Endometrial microvascular endothelial cells (primary cell): ENCODE measurements around the gene PSMA5. TPM values are rescaled to one million over a fixed set of nuclear protein-coding genes. Genes with fewer than 3 reads are reported as not detected.
"Not testable (repeated sequence)": the region's sequence is repeated elsewhere in the genome, so short reads cannot be mapped to it uniquely, and the experiment has no call there.

Experiments used
- in situ Hi-C: cut with HindIII; loops from 2 replicates; pipeline ENCODE4 v1.10.0; 2017; ENCODE audit warnings: low sequenced_read_pairs, low pct_unique_long_range_greater_than_20kb; ENCODE audit errors: inconsistent ontology term
- total RNA-seq: library from RNA; depleted of rRNA; stranded (reverse); fragments of >200 nt; gene quantifications from one replicate; pipeline ENCODE4 v1.2.3, GENCODE V29; 2015; ENCODE audit errors: inconsistent ontology term

The PSMA5 gene
- 67.8 TPM for total RNA-seq

- in situ Hi-C loops: no loop called here
These were observed at the start of gene PSMA5 for GRCh38 chr1:109426281-109427170. Gene PSMA5, minus strand, starts transcription at chr1:109426448. Its CDS starts 118 bp downstream, at chr1:109426330.

- in situ Hi-C loops: no loop called here
These were observed 49.0 kb upstream of the PSMA5 start for GRCh38 chr1:109475261-109475660.

GRCh38 chr1:109474697-109475096, 48.4 kb upstream of the PSMA5 start:
- in situ Hi-C loops: no loop called here

- in situ Hi-C loops: not testable (repeated sequence)
These were observed 47.2 kb upstream of the PSMA5 start for GRCh38 chr1:109473284-109474057.

GRCh38 chr1:109472779-109473178, 46.5 kb upstream of the PSMA5 start:
- in situ Hi-C loops: no loop called here

GRCh38 chr1:109470245-109470644, 44.0 kb upstream of the PSMA5 start:
- in situ Hi-C loops: no loop called here

GRCh38 chr1:109468903-109469302, 42.7 kb upstream of the PSMA5 start:
- in situ Hi-C loops: no loop called here

- in situ Hi-C loops: no loop called here
These were observed 41.8 kb upstream of the PSMA5 start for GRCh38 chr1:109468061-109468460.

- in situ Hi-C loops: no loop called here
These were observed 41.1 kb upstream of the PSMA5 start for GRCh38 chr1:109467301-109467777.

- in situ Hi-C loops: no loop called here
These were observed 40.4 kb upstream of the PSMA5 start, which contains the start of gene SYPL2 for GRCh38 chr1:109466452-109467300. Gene SYPL2, plus strand, starts transcription at chr1:109466546. Its CDS starts 298 bp downstream, at chr1:109466844.

- in situ Hi-C loops: no loop called here
These were observed 39.8 kb upstream of the PSMA5 start for GRCh38 chr1:109466125-109466451.

- in situ Hi-C loops: no loop called here
These were observed 31.6 kb upstream of the PSMA5 start for GRCh38 chr1:109457819-109458218.

GRCh38 chr1:109454497-109455133, 28.4 kb upstream of the PSMA5 start:
- in situ Hi-C loops: no loop called here

GRCh38 chr1:109447524-109447923, 21.3 kb upstream of the PSMA5 start:
- in situ Hi-C loops: no loop called here

GRCh38 chr1:109445949-109446695, 19.9 kb upstream of the PSMA5 start:
- in situ Hi-C loops: not testable (repeated sequence)

- in situ Hi-C loops: no loop called here
These were observed 18.1 kb upstream of the PSMA5 start for GRCh38 chr1:109444346-109444745.

GRCh38 chr1:109443476-109443875, 17.2 kb upstream of the PSMA5 start:
- in situ Hi-C loops: no loop called here

GRCh38 chr1:109441069-109441468, 14.8 kb upstream of the PSMA5 start:
- in situ Hi-C loops: no loop called here
